Measurements from ENCODE around the gene BBOX1. TPM values are rescaled to one million over a fixed set of nuclear protein-coding genes. Genes with fewer than 3 reads are reported as not detected.

BBOX1 gene
- total and polyA plus RNA-seq, 2 donors (not counting 3 experiments of a cell fraction or from before 2014, with no cell fraction given): not detected

DNA sequence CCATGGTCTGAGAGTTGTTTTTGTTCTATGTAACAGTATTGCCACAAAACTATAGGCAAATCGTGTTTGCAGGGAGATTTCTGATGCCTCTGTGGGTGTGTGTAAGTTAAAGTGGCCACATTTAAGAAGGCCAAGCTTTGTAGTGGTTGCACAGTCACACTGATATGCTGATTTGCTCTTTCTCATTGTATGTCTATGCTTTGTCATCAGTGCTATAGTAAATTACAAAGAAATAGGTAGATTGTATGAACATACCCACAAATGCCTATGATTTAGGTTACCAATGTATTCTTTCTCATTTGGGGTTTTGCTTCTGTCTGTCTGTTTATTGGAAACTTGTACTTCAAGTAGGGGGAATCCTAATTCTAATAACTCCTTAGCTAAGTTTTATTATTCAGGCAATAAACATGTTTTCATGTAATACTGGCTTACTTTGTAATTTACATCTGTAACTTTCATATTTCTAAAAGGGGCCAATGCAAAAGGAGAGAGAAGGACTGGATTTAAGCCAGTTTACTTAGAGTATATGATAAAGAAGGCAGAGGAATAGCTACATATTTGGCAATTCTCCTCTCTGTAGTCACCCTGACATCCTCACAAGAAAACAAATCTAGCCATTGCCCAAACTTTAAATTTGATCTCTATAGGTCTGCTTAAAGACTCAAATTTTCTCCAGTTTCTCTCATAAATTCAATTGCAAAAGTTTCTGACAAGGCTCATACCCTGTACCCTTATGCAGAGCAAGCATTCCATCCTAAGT lies 44.7 kb upstream of the BBOX1 start:
- H3K9me1 ChIP-seq (replicated peaks; ENCODE audit: control insufficient read depth, extremely low read depth, insufficient read depth, low read length): no peaks in the 10 kb centered on the region
- TF ChIP-seq MYC (IDR thresholded peaks at IDR 0.05; ENCODE audit: low read depth, low read length) (no peak), FOS (IDR thresholded peaks at IDR 0.05; ENCODE audit: borderline replicate concordance, insufficient read depth, low read length) (no peak), POLR2AphosphoS5 (IDR thresholded peaks at IDR 0.05; ENCODE audit: insufficient read depth, low read depth, low read length) (no peak), GATA2 (IDR thresholded peaks at IDR 0.05; ENCODE audit: insufficient read depth, insufficient read length, low read depth, low read length) (no peak), POLR2A (IDR thresholded peaks at IDR 0.05; ENCODE audit: low read depth, low read length) (no peak), JUN (IDR thresholded peaks at IDR 0.05; ENCODE audit: borderline replicate concordance, insufficient read depth, insufficient read length, low read depth) (no peak), EZH2 (IDR thresholded peaks at IDR 0.05; ENCODE audit: borderline replicate concordance, low read depth, low read length, severe bottlenecking) (no peak)
- TF ChIP-seq, protein P1, sequence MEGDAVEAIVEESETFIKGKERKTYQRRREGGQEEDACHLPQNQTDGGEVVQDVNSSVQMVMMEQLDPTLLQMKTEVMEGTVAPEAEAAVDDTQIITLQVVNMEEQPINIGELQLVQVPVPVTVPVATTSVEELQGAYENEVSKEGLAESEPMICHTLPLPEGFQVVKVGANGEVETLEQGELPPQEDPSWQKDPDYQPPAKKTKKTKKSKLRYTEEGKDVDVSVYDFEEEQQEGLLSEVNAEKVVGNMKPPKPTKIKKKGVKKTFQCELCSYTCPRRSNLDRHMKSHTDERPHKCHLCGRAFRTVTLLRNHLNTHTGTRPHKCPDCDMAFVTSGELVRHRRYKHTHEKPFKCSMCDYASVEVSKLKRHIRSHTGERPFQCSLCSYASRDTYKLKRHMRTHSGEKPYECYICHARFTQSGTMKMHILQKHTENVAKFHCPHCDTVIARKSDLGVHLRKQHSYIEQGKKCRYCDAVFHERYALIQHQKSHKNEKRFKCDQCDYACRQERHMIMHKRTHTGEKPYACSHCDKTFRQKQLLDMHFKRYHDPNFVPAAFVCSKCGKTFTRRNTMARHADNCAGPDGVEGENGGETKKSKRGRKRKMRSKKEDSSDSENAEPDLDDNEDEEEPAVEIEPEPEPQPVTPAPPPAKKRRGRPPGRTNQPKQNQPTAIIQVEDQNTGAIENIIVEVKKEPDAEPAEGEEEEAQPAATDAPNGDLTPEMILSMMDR (IDR thresholded peaks at IDR 0.05; ENCODE audit: extremely low read depth in 1 of 2, insufficient read depth in 1 of 2, low read depth in 1 of 2, low read length in 2 of 2): no peak
- TF ChIP-seq, protein P2, sequence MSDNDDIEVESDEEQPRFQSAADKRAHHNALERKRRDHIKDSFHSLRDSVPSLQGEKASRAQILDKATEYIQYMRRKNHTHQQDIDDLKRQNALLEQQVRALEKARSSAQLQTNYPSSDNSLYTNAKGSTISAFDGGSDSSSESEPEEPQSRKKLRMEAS (IDR thresholded peaks at IDR 0.05; ENCODE audit: insufficient read depth, insufficient read length): no peak
- H3K36me3 ChIP-seq (ENCODE audit: control insufficient read depth in 2 of 2, extremely low read depth in 1 of 2, insufficient read depth in 2 of 2, low read length in 2 of 2): no peaks in the 10 kb centered on the region
- FAIRE-seq (no peak), DNase-seq (ENCODE audit: low read depth, low spot score) (no peak)
- H3K79me2 ChIP-seq (ENCODE audit: control insufficient read depth, insufficient read depth, low read length): no peaks in the 10 kb centered on the region
- H3K4me3 ChIP-seq (replicated peaks in 1 of 3; ENCODE audit: insufficient read depth in 1 of 3, low read depth in 1 of 3, low read length in 3 of 3): no peak overlapping the region
- H2AFZ ChIP-seq (ENCODE audit: low read depth, low read length): no peak overlapping the region
- ChIA-PET POLR2A (no interaction called here), CTCF (no interaction called here)
- no peaks in the 10 kb centered on the region for H3K4me1 ChIP-seq (ENCODE audit: control insufficient read depth, extremely low read depth, insufficient read depth, low read length)
- no peak overlapping the region for H3K9ac ChIP-seq (replicated peaks; ENCODE audit: extremely low read depth, insufficient read depth, low read length)
- H3K9me3 ChIP-seq (replicated peaks; ENCODE audit: control insufficient read depth, insufficient read depth, low read length): no peaks in the 10 kb centered on the region
- H3K27me3 ChIP-seq (ENCODE audit: control insufficient read depth in 2 of 2, insufficient read depth in 2 of 2, low read length in 2 of 2): no peaks in the 10 kb centered on the region
- dilution Hi-C loops (cut with MboI; ENCODE audit: extremely low pct_ligation_motif_present, low sequenced_read_pairs) (no loop called here), intact Hi-C loops (cut with micrococcal nuclease) (no loop called here)
- no peaks in the 10 kb centered on the region for H4K20me1 ChIP-seq (replicated peaks; ENCODE audit: control insufficient read depth, extremely low read depth, insufficient read depth, low read length)
- BruUV-seq (replicated peaks): no TSS peak
- no peak overlapping the region for H3K27ac ChIP-seq (ENCODE audit: insufficient read depth, low read depth, low read length)
- H3K4me2 ChIP-seq (ENCODE audit: insufficient read depth, low read length): no peak overlapping the region
